K562 (cell line): Measurements from ENCODE around the gene HAPSTR1. TPM values are rescaled to one million over a fixed set of nuclear protein-coding genes. Genes with fewer than 3 reads are reported as not detected.
"Not testable (repeated sequence)": the region's sequence is repeated elsewhere in the genome, so short reads cannot be mapped to it uniquely, and the experiment has no call there.

Experiments used
- CUX1 ChIP-seq: fragments of 200-800 bp; sonication (Bioruptor generic); IDR thresholded peaks from 2 replicates; pipeline ENCODE4 v1.6.1; 2016; ENCODE audit warnings: missing genetic modification characterization, missing compliant biosample characterization
- HCFC1 ChIP-seq: IDR thresholded peaks from 2 replicates; pipeline ENCODE4 v1.6.1; 2012; ENCODE audit warnings: low read depth, low read length, improper control_type of control experiment
- POLR2B ChIP-seq: fragments of 450-650 bp; IDR thresholded peaks from 2 replicates; pipeline ENCODE4 v1.6.1; 2018; ENCODE audit warnings: low read depth; ENCODE audit not compliant: partially characterized antibody
- SMAD4 ChIP-seq: fragments of 250-450 bp; sonication (Bioruptor Pico); conservative IDR thresholded peaks from 2 replicates; pipeline ENCODE4 v1.8.0; 2021; ENCODE audit warnings: inconsistent platforms, mild to moderate bottlenecking, moderate library complexity
- TAF7 ChIP-seq: fragments of 450-650 bp; IDR thresholded peaks from 2 replicates; pipeline ENCODE4 v1.6.1; 2016; ENCODE audit warnings: missing genetic modification characterization, missing compliant biosample characterization
- THRA ChIP-seq: fragments of 450-650 bp; IDR thresholded peaks from 2 replicates; pipeline ENCODE4 v1.6.1; 2017; ENCODE audit warnings: mild to moderate bottlenecking, moderate library complexity
- ZBTB40 ChIP-seq, 2 experiments: fragments of 450-650 bp in 1 of 2; sonication (generic) in 1 of 2; formaldehyde crosslinking in 1 of 2; IDR thresholded peaks; 2 replicates each; pipeline versions ENCODE4 v1.7.1 to v1.9.0; 2016 to 2022; ENCODE audit warnings: inconsistent platforms in 1 of 2, mild to moderate bottlenecking in 1 of 2, missing genetic modification reagents in 1 of 2
- ZKSCAN8 ChIP-seq: fragments of 200-800 bp; sonication (Bioruptor generic); IDR thresholded peaks from 2 replicates; pipeline ENCODE4 v1.6.1; 2016; ENCODE audit warnings: missing genetic modification characterization, missing compliant biosample characterization
- ZNF354B ChIP-seq: fragments of 250-450 bp; sonication (Bioruptor Pico); IDR thresholded peaks from 2 replicates; pipeline ENCODE4 v1.4.0; 2020
- polyA plus RNA-seq, 8 experiments: library from polyadenylated mRNA; depleted of rRNA in 4 of 8; stranded (reverse) in 5 of 8; unstranded in 3 of 8; fragments of >200 nt; fragmentation: Nextera tagmentation in 2 of 8; fragmentation: Illumina TruSeq in 1 of 8; extraction: Ambion mirVana in 2 of 8; extraction: Trizol in 1 of 8; gene quantifications; 2 replicates each; pipeline versions ENCODE4 v1.2.1 to v1.2.3, GENCODE V29; 2011 to 2014; ENCODE audit warnings: inconsistent platforms in 1 of 8, missing spikeins in 1 of 8
- total RNA-seq, 7 experiments: library from RNA; depleted of rRNA in 6 of 7; stranded (reverse); fragments of >200 nt in 6 of 7; fragmentation: Illumina TruSeq in 2 of 7; extraction: Trizol in 2 of 7; gene quantifications; 2 replicates each; pipeline versions ENCODE4 v1.2.1 to v1.2.3, GENCODE V29; 2011 to 2021; ENCODE audit warnings: low replicate concordance in 1 of 7

HAPSTR1 gene
- total and polyA plus RNA-seq, 9 of the 15 experiments (the other 6 are each of a cell fraction or from before 2014, with no cell fraction given), result 10.8 to 67.9 (median 36.5) TPM

GRCh38 chr16:9078467-9079429 is 12.7 kb upstream of the HAPSTR1 start (continued):
- TF ChIP-seq ZBTB40 (IDR thresholded peaks at IDR 0.05), result peak; percentile 86
- not testable (repeated sequence) for TF ChIP-seq ZBTB40 (CRISPR knock-in tag; IDR thresholded peaks at IDR 0.05)
- peak; percentile 72; the same call in 1 of the 2 replicates for TF ChIP-seq ZNF354B
- peak; percentile 90 for TF ChIP-seq SMAD4 (CRISPR knock-in tag)
- peak; percentile 77 for TF ChIP-seq POLR2B
- TF ChIP-seq TAF7 (tag), result peak; percentile 71
- peak; percentile 94 for TF ChIP-seq HCFC1
- TF ChIP-seq ZKSCAN8 (CRISPR knock-in tag), result peak; percentile 63; the same call in 1 of the 2 replicates
- 0 out of 2 replicates have a peak, but pooled peaks have one; percentile 82 for TF ChIP-seq CUX1 (CRISPR knock-in tag)
- peak; percentile 39; the same call in 1 of the 2 replicates for TF ChIP-seq THRA
